ENCODE results near the gene HOXB9.

HOXB9 gene

DNA sequence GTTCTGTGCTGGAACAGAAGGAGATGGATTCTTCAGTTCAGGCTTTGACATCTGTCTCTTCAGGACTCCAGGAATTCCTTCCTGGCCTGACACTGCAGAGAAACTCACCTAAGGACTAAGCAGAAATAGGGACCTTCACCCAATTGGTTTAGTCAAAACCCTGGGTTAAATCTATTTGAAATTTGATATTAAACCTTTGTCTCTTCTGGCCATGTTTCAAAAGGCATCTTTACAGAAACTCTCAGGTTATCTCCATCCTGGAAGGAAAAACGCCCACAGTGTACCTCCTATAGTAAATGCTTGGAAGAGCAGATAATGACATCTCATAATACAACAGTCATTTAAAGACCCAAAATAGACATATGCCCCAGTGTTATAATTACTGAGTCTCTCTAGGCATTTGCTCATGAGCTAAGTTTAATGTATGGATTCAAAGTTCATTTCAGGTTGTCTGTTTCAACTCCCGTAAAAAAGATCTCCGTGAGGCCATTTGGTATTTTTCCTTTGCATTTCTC is 42.4 kb downstream of the HOXB9 start:
- no peak for DNase-seq (ENCODE audit: low read depth in 2 of 2)

DNA sequence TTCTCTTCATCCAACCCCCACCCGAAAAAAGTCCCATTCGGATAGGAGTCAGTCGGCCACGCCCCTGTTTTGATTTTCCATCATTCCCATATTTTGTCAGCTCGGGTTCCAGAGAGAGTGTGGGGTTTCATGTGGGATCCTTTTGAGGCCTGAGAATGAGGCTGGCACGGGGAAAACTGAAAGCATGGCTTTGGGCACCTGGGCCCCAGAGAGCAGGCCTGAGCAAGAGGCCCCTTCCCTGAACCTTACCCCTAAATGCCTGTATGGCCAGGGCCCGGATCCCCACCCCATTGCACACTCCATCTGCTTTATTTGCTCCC is 43.4 kb downstream of the HOXB9 start:
- DNase-seq (ENCODE audit: low read depth in 2 of 2): no peak

DNA sequence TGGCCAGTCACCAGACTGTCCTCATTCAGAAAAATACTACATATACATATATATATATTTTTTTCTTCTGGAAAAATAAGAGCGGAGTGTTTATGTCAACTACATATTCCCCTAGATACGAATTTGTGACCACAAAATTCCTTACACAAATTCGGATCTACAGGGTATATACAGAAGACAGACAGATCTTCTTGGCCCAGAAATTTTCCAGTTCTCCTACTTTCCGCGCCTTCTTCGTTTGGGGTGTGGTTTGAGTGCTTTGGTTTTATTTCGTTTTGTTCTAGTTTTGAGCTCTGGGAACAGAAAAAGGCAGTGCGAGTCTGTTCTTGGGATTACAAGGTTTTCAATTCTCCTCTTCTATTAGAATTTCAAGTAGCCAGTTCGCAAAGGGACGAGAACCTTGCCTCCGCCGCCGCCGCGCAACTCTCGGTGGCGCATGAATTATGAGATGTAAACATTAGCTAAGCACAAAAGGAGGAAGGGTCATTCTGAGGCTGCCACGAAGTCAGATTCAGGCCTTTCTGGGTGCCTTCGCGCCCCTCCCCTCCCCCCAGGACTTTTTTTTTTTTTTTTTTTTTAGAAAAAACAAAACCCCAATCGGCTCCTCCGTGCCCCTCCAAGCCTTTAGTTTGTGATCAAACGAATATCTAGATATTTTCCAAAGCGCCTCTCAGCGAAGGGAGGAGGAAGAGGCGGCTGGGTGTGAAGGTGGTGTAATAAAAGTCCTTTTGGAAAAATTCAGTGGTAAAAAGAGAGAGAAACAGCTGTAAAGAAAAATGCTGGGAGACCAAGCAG is 46.2 kb downstream of the HOXB9 start:
- DNase-seq (ENCODE audit: low read depth in 2 of 2): no peak

DNA sequence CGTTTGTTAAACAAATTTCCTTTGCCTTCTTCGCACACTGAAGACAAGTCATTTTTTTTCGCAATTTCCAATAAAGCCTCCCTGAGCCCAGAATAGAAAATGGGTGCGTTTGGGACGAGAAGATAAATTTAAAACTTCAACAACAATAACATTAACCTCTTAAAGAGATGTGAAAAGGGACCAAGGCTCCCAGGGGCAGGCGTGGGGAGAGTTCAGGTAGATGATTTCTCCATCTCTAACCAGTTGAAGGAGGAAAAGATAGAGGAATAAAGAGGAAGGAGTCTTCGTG is 46.7 kb downstream of the HOXB9 start:
- DNase-seq (ENCODE audit: low read depth in 2 of 2): no peak

DNA sequence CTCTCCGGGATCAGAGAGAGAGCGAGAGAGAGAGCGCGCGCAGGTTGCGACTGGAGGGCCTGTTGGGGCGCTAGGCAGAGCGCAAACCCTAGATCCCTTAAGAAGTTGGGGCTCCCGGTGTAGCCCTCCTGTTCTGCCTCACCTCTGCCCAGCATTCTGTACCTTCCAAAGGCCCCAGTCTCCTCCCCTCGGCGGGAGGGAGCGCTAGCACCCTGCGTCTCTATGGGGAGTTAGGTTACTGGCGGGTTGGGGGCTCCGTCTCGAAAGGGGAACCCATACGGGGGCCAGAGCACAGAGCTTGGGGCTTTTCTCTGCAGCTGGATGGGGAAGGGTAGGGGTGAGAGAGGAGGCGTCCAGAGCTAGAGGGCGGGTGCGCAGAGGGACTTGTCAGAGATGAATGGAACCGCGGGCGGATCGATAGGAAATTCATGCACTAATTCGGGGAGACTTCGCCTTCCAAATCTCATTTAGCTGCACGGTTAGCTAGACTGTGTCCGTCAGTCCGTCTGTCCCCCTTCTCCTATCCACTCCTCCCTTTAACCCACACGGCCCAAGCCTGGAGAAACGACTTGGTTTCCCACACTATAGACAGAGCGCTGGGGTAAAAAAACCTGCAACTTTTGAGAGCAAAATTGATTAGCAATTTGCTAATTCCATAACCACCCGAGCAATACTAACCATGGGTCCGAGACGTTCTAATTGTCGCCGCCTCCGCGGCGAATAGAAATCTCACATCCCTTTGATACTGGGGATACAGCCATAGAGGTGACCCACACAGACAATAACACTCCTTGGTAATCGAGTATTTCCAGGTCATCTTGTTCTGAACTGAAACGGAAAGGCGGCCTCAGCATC is 47.3 kb downstream of the HOXB9 start:
- no peak for DNase-seq (ENCODE audit: low read depth in 2 of 2)

DNA sequence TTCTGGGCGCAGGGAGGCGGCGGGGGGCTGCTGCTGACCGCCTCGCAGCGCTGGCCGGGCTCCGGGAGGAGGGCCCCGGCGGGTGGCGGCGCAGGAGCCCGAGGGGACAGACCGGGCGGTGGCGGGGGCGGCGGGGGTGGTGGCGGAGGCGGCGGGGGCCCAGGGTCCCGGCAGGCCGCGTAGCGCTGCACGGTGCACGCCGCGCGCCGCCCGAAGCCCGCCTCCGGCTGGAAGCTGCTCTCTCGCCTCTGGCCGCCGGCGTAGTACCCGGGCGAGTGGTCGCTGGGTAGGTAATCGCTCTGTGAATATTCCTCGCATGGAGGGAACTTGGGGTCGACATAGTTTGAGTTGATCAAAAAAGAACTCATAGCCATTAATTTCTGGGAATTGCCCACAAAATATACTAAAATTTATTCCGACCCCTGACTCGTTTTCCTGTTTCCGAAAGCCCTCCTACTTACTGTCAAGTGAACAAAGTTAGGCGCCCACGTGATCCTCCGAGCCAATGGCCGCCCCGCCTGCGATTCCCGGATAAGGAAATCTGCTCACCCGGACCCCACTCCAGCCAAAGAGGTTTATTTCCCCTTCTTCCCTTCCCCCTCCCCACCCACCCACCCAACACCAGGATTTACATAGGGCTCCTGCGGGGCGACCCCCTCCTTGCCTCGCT is 48.1 kb downstream of the HOXB9 start, which contains the start of gene HOXB4:
Gene HOXB4 (minus strand): TSS at position 405 of the 670 bp plus-strand sequence. CDS start 31 bp downstream, at position 374.
- no peak for DNase-seq (ENCODE audit: low read depth in 2 of 2)

DNA sequence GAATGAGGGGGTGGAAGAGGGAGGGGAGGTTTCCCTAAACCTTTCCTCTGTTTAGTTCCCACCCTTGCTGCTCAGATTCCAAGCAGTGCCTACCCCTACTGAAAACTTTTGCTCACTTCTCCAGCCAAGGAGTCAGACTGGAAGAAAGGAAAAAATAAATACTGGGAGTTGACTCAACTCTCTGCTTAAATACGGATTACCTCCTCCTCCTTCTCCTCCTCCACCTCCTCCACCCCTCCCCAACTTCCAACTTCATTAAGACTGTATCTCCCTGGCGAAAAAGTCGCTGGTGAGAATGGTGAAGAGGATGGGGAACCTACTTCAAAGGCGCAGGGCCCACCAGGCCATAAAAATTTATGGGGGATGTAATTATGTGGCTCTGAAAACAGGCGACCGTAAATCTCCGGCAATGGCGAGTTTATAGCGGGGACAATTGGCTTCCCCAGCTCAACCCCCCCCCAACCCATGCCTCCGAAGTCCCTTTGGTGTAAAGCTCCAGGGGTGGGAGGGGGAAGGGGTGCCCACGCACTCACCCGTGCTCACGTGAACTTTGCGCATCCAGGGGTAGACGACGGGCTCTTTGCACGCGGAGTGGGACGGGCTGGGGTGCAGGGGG is 48.7 kb downstream of the HOXB9 start:
- no peak for DNase-seq (ENCODE audit: low read depth in 2 of 2)

DNA sequence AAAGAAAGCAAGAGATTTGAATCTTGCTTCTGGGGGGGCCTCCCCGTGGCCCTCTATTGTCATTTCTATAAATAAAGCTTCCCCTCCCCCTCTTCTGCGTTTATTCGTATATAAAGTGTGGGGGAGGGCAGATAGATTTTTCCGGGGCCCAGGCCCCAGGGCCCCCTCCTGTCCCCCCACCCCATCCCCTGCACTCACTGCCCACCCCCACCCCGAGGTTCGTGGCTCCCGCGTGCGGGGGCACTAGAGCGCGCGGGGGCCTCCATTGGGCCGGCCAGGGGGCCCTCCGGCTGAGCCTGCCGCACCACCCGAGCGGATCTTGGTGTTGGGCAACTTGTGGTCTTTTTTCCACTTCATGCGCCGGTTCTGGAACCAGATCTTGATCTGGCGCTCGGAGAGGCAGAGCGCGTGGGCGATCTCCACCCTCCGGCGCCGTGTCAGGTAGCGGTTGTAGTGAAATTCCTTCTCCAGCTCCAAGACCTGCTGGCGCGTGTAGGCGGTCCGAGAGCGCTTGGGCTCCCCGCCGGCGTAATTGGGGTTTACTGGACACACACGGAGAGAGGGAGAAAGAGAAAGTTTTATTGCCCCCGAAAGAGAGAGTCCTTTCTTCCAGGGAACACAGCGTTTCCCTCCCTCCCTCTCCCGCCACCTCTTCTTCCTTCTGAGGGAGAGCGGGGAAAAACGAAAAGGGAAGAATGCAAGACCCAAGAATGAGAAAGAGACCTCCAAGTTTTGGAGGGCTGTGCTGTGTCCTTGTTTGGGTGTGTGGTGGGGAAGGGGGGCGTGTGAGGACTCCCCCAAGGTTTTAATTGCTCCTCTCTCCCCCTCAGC is 49.5 kb downstream of the HOXB9 start:
- DNase-seq (ENCODE audit: low read depth in 2 of 2): no peak

DNA sequence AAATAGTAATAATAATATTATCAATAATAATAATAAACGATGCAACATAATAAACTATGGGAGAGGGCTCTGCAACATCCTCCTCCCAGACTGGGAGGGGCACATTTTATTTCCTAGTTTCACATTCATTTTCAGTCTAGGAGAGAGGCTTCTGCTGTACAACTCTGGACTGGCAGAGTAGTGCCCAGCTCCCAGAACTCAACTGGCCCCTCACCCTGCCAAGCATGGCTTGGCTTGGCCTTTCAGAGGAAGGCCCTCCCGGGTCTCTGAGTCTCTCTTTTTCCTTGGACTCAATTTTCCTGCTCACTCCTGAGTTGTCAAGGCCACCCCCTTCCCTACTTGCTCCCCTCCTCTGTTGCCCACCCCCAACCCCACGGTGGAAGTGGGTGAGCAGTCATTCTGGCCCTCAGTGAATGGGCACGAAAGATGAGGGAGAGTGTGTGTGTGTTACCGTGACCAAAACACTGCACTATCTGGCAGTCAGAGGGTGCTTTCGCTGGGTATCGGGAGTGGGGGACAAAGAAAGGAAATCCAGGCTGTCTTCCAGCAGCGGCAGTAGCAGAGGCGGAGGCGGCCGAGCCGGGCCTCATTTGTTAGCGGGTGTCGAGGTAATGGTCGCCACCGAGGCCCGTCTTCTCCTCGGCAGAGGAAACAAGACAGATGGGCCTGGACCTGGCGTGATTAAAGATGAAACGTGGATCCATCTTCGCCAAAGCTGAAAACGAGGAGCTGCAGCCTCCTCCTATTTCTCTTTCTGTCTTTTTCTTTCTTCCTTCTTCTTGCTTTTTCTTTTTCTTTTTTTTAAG is 50.3 kb downstream of the HOXB9 start:
- DNase-seq (ENCODE audit: low read depth in 2 of 2): no peak

DNA sequence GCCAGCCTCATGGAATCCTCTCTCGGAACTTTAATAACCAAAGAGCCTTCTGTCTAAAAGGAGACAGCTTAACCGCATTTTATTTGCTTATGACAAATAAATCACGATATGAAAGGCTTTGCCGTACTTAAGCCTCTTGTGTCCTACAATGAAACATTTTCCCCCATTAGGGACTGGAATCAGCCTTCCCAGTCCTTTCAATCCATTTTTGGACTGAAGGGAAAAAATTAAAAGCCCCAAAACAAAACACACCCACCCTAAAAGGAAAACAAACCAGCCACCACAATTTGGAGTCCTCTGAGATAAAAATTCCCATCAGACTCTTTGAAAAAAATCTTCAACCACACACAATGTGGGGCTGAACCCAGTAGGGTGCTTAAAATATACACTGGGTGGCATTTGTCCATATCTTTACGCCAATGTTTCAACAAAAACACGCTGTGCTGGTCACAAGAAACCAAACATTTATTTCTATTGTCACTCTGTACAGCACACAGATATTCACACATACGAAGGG is 51.0 kb downstream of the HOXB9 start:
- DNase-seq (ENCODE audit: low read depth in 2 of 2): peak; percentile 67 to 70

DNA sequence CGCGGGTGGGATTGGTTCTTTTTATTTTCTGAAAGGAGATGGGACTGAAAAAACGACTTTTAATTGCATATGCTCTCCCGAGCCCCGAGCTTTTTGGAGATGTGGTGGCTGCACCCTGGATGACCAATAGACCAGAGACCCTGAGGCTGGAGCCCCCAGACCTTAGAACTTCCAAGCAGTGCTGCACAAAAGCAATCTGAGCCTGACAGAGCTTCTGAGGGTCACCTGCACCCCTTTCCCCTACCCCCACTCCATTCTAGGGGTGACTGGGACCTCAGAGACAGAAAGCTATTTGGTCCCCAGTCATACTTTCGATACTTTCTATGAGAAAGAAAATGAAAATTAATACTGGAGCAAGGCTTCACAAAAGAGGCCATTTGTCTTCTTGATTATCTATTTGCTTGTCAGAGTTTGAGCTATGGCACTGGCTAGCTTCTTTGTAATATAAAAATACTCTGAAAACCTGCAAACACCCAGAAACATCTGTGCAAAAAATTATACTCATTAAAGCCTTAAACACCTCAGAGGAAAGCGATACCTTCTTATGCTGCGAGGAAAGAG is 51.6 kb downstream of the HOXB9 start:
- DNase-seq (ENCODE audit: low read depth in 2 of 2): no peak

DNA sequence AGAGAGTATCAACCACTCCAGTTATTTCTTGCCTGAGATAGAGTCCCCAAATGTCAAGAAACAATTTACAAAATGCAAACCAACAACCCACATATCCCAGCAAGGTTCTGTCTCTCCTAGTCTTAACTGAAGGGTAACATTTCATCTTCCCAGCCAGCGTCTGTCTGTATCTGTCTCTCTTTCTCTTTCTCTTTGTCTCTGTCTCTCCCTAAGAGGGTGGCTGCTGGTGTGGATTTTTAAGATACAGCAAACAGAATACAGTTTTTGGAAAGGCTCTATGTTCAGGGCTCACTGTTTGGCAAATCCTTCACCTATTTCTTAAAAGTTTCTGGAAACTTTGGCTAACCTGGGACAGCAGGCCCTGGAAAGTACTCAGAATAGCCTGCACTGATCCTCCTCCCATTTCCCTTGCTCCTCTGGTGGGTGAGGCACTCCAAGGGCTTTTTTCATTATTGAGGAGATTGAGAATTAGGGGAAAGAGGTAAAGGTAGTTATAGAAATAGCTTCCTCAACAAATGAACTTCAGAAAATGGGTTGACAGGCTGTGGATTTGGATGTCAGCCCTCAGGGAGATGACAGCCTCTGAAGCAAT is 54.2 kb downstream of the HOXB9 start:
- DNase-seq (ENCODE audit: low read depth in 2 of 2): no peak

Measured in fibroblast of skin of left quadriceps (primary cell).